Measurements from ENCODE around the gene FDPS. TPM values are rescaled to one million over a fixed set of nuclear protein-coding genes. Genes with fewer than 3 reads are reported as not detected.

FDPS gene
- total RNA-seq = 10 to 100 TPM; 78.9 to 87.1 TPM
- polyA plus RNA-seq = 100 to 1,000 TPM in 2 of 3 donors, 10 to 100 TPM in 1; 97.2 to 120 (median 105) TPM
- total RNA-seq = 35.4 to 171 (median 82.2) reads per million in 6 experiments

GRCh38 chr1:155308493-155309422 lies at the start of gene FDPS:
Gene FDPS (plus strand): TSS chr1:155308866. CDS start chr1:155309790, 924 bp downstream.
- no peaks in the 10 kb centered on the region for H3K9me3 Mint-ChIP-seq

GRCh38 chr1:155260276-155260675 lies 48.4 kb upstream of the FDPS start:
- POLR2A ChIA-PET = interaction anchor here (0.5 to 3.9 kb wide), 6 partner anchors 10 to 346 kb away, joined by 3 to 33 read pairs (median 3); partner anchors contain the start of gene SLC50A1
- Mint-ChIP-seq H3K9me3 (no peaks in the 10 kb centered on the region), H3K4me1 (peaks cover 24 to 58% (median 40%) of the 10 kb centered on the region in 4 donors), H3K36me3 (peaks cover 0 to 69% (median 6%) of the 10 kb centered on the region in 3 donors), H3K27ac (peak overlapping the region in 6 of 10 donors; percentile 25 to 94 (median 71)), H3K4me3 (peak overlapping the region in 9 of 10 donors; percentile 57 to 99 (median 98)), H3K27me3 (no peaks in the 10 kb centered on the region)
- DNase-seq = no peak
- ATAC-seq = no peak

More at GRCh38 chr1:155308493-155309422, at the start of gene FDPS:
- peaks cover 12 to 36% (median 25%) of the 10 kb centered on the region in 4 donors for H3K4me1 Mint-ChIP-seq
- no peaks in the 10 kb centered on the region for H3K27me3 Mint-ChIP-seq
- H3K4me3 Mint-ChIP-seq = peak within 1 kb of the TSS; percentile 90 to 99 (median 96)
- peaks cover 0 to 22% (median 5%) of the 10 kb centered on the region in 3 donors for H3K36me3 Mint-ChIP-seq
- peak within 1 kb of the TSS; percentile 91 to 98 (median 96) for H3K27ac Mint-ChIP-seq
- POLR2A ChIA-PET = interaction anchor here (0.6 to 2.1 kb wide), 10 partner anchors 10 to 168 kb away, joined by 3 to 20 read pairs (median 6); partner anchors contain the start of genes CLK2, DPM3, RUSC1 and SCAMP3
- ATAC-seq (peak; percentile 98), DNase-seq (peak; percentile 88 to 98 (median 96))

- no peaks in the 10 kb centered on the region for H3K9me3 Mint-ChIP-seq
- H3K36me3 Mint-ChIP-seq = peaks cover 0 to 74% (median 11%) of the 10 kb centered on the region in 3 donors
- DNase-seq = no peak
- H3K27me3 Mint-ChIP-seq = no peaks in the 10 kb centered on the region
- peak overlapping the region; percentile 94 to 99 (median 98) for H3K4me3 Mint-ChIP-seq
- peaks cover 23 to 47% (median 33%) of the 10 kb centered on the region in 4 donors for H3K4me1 Mint-ChIP-seq
- POLR2A ChIA-PET = interaction anchor here (0.6 to 3.9 kb wide), 13 partner anchors 9 to 337 kb away, joined by 3 to 39 read pairs (median 6); partner anchors contain the start of genes ASH1L, CLK2, FDPS and KRTCAP2
- peak overlapping the region; percentile 94 to 99 (median 97) for H3K27ac Mint-ChIP-seq
- peak; percentile 3 to 22 for ATAC-seq
These were observed 47.2 kb upstream of the FDPS start for GRCh38 chr1:155261493-155261851.

GRCh38 chr1:155261852-155262673 lies 46.6 kb upstream of the FDPS start, which contains the start of gene SCAMP3:
Gene SCAMP3 (minus strand): TSS chr1:155262360. CDS start chr1:155262151, 209 bp downstream.
- H3K27ac Mint-ChIP-seq = peak within 1 kb of the TSS; percentile 94 to 99 (median 97)
- peaks cover 21 to 41% (median 29%) of the 10 kb centered on the region in 4 donors for H3K4me1 Mint-ChIP-seq
- POLR2A ChIA-PET = interaction anchor here (0.5 to 3.9 kb wide), 16 partner anchors 10 to 336 kb away, joined by 3 to 39 read pairs (median 4); partner anchors contain the start of genes ASH1L, CLK2, FDPS and KRTCAP2
- H3K36me3 Mint-ChIP-seq = peaks cover 0 to 74% (median 14%) of the 10 kb centered on the region in 3 donors
- H3K27me3 Mint-ChIP-seq = no peaks in the 10 kb centered on the region
- peak; percentile 97 to 98 for ATAC-seq
- peak; percentile 65 to 93 (median 82) for DNase-seq
- no peaks in the 10 kb centered on the region for H3K9me3 Mint-ChIP-seq
- H3K4me3 Mint-ChIP-seq = peak within 1 kb of the TSS; percentile 94 to 99 (median 98)

- no peak for DNase-seq
- Mint-ChIP-seq H3K27me3 (no peaks in the 10 kb centered on the region), H3K36me3 (peaks cover 0 to 74% (median 14%) of the 10 kb centered on the region in 3 donors), H3K27ac (peak overlapping the region in 9 of 10 donors; percentile 38 to 99 (median 96)), H3K9me3 (no peaks in the 10 kb centered on the region), H3K4me3 (peak overlapping the region; percentile 24 to 99 (median 94)), H3K4me1 (peaks cover 21 to 36% (median 29%) of the 10 kb centered on the region in 4 donors)
- ATAC-seq = no peak
- POLR2A ChIA-PET = interaction anchor here (0.8 to 1.6 kb wide), 4 partner anchors 10 to 18 kb away, joined by 3 to 9 read pairs (median 3); partner anchors contain the start of gene CLK2
These were observed 45.6 kb upstream of the FDPS start for GRCh38 chr1:155263067-155263466.

GRCh38 chr1:155266553-155266952 lies 42.1 kb upstream of the FDPS start:
- Mint-ChIP-seq H3K4me1 (peaks cover 12 to 34% (median 22%) of the 10 kb centered on the region in 4 donors), H3K27ac (peak overlapping the region in 2 of 10 donors; percentile 25 to 51), H3K27me3 (no peaks in the 10 kb centered on the region), H3K36me3 (peaks cover 0 to 79% (median 12%) of the 10 kb centered on the region in 3 donors), H3K4me3 (no peak overlapping the region), H3K9me3 (no peaks in the 10 kb centered on the region)
- DNase-seq = no peak
- POLR2A ChIA-PET = interaction anchor here (1.3 to 1.4 kb wide), 2 partner anchors 11 to 297 kb away, joined by 3 to 6 read pairs; partner anchors contain the start of genes ASH1L and ENTREP3
- ATAC-seq = no peak

- POLR2A ChIA-PET = interaction anchor here (0.7 to 1.4 kb wide), 2 partner anchors 15 to 296 kb away, joined by 3 to 5 read pairs; partner anchors contain the start of gene ASH1L
- Mint-ChIP-seq H3K27me3 (no peaks in the 10 kb centered on the region), H3K4me1 (peaks cover 5 to 32% (median 21%) of the 10 kb centered on the region in 4 donors), H3K36me3 (peaks cover 0 to 78% (median 12%) of the 10 kb centered on the region in 3 donors), H3K27ac (peak overlapping the region in 3 of 10 donors; percentile 25 to 46 (median 46)), H3K4me3 (no peak overlapping the region), H3K9me3 (no peaks in the 10 kb centered on the region)
- ATAC-seq (no peak), DNase-seq (no peak)
These were observed 41.3 kb upstream of the FDPS start for GRCh38 chr1:155267373-155267772.

GRCh38 chr1:155268630-155269029 lies 40.0 kb upstream of the FDPS start:
- DNase-seq (no peak), ATAC-seq (no peak)
- POLR2A ChIA-PET = no interaction called here
- peaks cover 0 to 77% (median 12%) of the 10 kb centered on the region in 3 donors for H3K36me3 Mint-ChIP-seq
- peaks cover 10 to 34% (median 28%) of the 10 kb centered on the region in 4 donors for H3K4me1 Mint-ChIP-seq
- no peak overlapping the region for H3K4me3 Mint-ChIP-seq
- H3K9me3 Mint-ChIP-seq = no peaks in the 10 kb centered on the region
- no peaks in the 10 kb centered on the region for H3K27me3 Mint-ChIP-seq
- no peak overlapping the region for H3K27ac Mint-ChIP-seq

GRCh38 chr1:155269381-155269780 lies 39.3 kb upstream of the FDPS start:
- Mint-ChIP-seq H3K4me1 (peaks cover 10 to 35% (median 31%) of the 10 kb centered on the region in 4 donors), H3K4me3 (no peak overlapping the region), H3K36me3 (peaks cover 0 to 69% (median 9%) of the 10 kb centered on the region in 3 donors), H3K27ac (peak overlapping the region in 1 of 10 donors; percentile 47), H3K9me3 (no peaks in the 10 kb centered on the region), H3K27me3 (no peaks in the 10 kb centered on the region)
- ATAC-seq = no peak
- POLR2A ChIA-PET = no interaction called here
- no peak for DNase-seq

GRCh38 chr1:155272466-155273342 lies 36.0 kb upstream of the FDPS start:
- DNase-seq = peak in 2 of 10 donors; percentile 23 to 30
- POLR2A ChIA-PET = interaction anchor here (0.5 to 5.9 kb wide), 20 partner anchors 9 to 1284 kb away, joined by 3 to 39 read pairs (median 4); partner anchors contain the start of genes ENTREP3, FDPS, MSTO1 and MTX1
- Mint-ChIP-seq H3K36me3 (peaks cover 0 to 39% (median 2%) of the 10 kb centered on the region in 3 donors), H3K9me3 (no peaks in the 10 kb centered on the region), H3K27me3 (no peaks in the 10 kb centered on the region), H3K4me3 (peak overlapping the region; percentile 90 to 99 (median 94)), H3K27ac (peak overlapping the region; percentile 92 to 99 (median 94)), H3K4me1 (peaks cover 16 to 53% (median 46%) of the 10 kb centered on the region in 4 donors)
- peak; percentile 32 to 39 for ATAC-seq
